Smooth muscle cell (in vitro differentiated cells): ENCODE measurements around the gene C11orf54. TPM values are rescaled to one million over a fixed set of nuclear protein-coding genes. Genes with fewer than 3 reads are reported as not detected.

Experiments used
- DNase-seq: peaks from one replicate; lab custom pipeline; 2025; ENCODE audit not compliant: unreplicated experiment; lab: John Stamatoyannopoulos, UW
- H2AFZ ChIP-seq: fragments of 200-600 bp; sonication (generic); 2 replicates; pipeline ENCODE4 v1.6.0; 2016; ENCODE audit warnings: antibody characterized with exemption, low read depth, mild to moderate bottlenecking
- H3F3A ChIP-seq: fragments of 200-600 bp; sonication (generic); 2 replicates; pipeline ENCODE4 v1.6.0; 2017; ENCODE audit warnings: antibody characterized with exemption, low read depth
- H3K27ac ChIP-seq: fragments of 200-600 bp; sonication (generic); 2 replicates; pipeline ENCODE4 v1.5.1; 2016; ENCODE audit warnings: low read depth, mild to moderate bottlenecking
- H3K27me3 ChIP-seq: fragments of 200-600 bp; sonication (generic); 2 replicates; pipeline ENCODE4 v1.6.1; 2016; ENCODE audit warnings: low read depth, mild to moderate bottlenecking
- H3K36me3 ChIP-seq: fragments of 200-600 bp; sonication (generic); 2 replicates; pipeline ENCODE4 v1.5.1; 2016; ENCODE audit warnings: low read depth
- H3K4me1 ChIP-seq: fragments of 200-600 bp; sonication (generic); 2 replicates; pipeline ENCODE4 v1.5.1; 2016; ENCODE audit warnings: low read depth
- H3K4me2 ChIP-seq: fragments of 200-600 bp; sonication (generic); 2 replicates; pipeline ENCODE4 v1.6.0; 2016; ENCODE audit warnings: mild to moderate bottlenecking
- H3K4me3 ChIP-seq: fragments of 200-600 bp; sonication (generic); 2 replicates; pipeline ENCODE4 v1.5.1; 2016; ENCODE audit warnings: mild to moderate bottlenecking
- H3K79me2 ChIP-seq: fragments of 200-600 bp; sonication (generic); 2 replicates; pipeline ENCODE4 v1.6.0; 2016; ENCODE audit warnings: low read depth, mild to moderate bottlenecking
- H3K9ac ChIP-seq: fragments of 200-600 bp; sonication (generic); 2 replicates; pipeline ENCODE4 v1.6.0; 2016; ENCODE audit warnings: low read depth
- H3K9me3 ChIP-seq: fragments of 200-600 bp; sonication (generic); replicated peaks from 2 replicates; pipeline ENCODE4 v1.5.1; 2016; ENCODE audit warnings: low read depth
- H4K20me1 ChIP-seq: fragments of 200-600 bp; sonication (generic); 2 replicates; pipeline ENCODE4 v1.6.0; 2016; ENCODE audit warnings: low read depth
- CTCF ChIP-seq: fragments of 200-600 bp; sonication (generic); IDR thresholded peaks from 2 replicates; pipeline ENCODE4 v1.5.1; 2017; ENCODE audit warnings: borderline replicate concordance, mild to moderate bottlenecking, antibody characterized with exemption; ENCODE audit not compliant: insufficient read depth, poor library complexity, severe bottlenecking
- WGBS: methylation state at CpG from one replicate; pipeline ENCODE4 v1.1.7; 2016; ENCODE audit warnings: low lambda C conversion rate; 5-methylcytosine and 5-hydroxymethylcytosine counted together
- polyA plus RNA-seq: library from polyadenylated mRNA; unstranded; fragments of >200 nt; fragmentation: Nextera tagmentation; extraction: Ambion mirVana; gene quantifications from 2 replicates; pipeline ENCODE4 v1.2.1, GENCODE V29; 2016
- total RNA-seq: library from RNA; depleted of rRNA; stranded (reverse); fragments of >200 nt; gene quantifications from 2 replicates; pipeline ENCODE4 v1.2.3, GENCODE V29; 2014

C11orf54 gene
- total and polyA plus RNA-seq, 2 experiments from 2014 or later = 8.5 to 12.3 TPM

- H3K27me3 ChIP-seq = no peaks in the 10 kb centered on the region
- H3K9ac ChIP-seq = no peak overlapping the region
- no peak for TF ChIP-seq CTCF
- no peaks in the 10 kb centered on the region for H3K9me3 ChIP-seq
- no peak overlapping the region for H3K4me2 ChIP-seq
- no peak overlapping the region for H3K4me3 ChIP-seq
- peaks cover 100% of the 10 kb centered on the region for H4K20me1 ChIP-seq
- peaks cover 43% of the 10 kb centered on the region for H3K36me3 ChIP-seq
- H2AFZ ChIP-seq = no peak overlapping the region
- H3K27ac ChIP-seq = peak overlapping the region; percentile 85
- peaks cover 61% of the 10 kb centered on the region for H3K79me2 ChIP-seq
- H3F3A ChIP-seq = peaks cover 71% of the 10 kb centered on the region
- DNase-seq = no peak
- 100% methylated on average over 1 of the region's 1 CpG for WGBS
- peaks cover 47% of the 10 kb centered on the region for H3K4me1 ChIP-seq
These were observed 5.8 kb upstream of the C11orf54 start for GRCh38 chr11:93735627-93736026.

GRCh38 chr11:93736129-93736528 lies 5.3 kb upstream of the C11orf54 start:
- Histone ChIP-seq H3K4me2 (peak overlapping the region; percentile 87), H3K9ac (no peak overlapping the region), H3K36me3 (peaks cover 38% of the 10 kb centered on the region), H4K20me1 (peaks cover 98% of the 10 kb centered on the region), H3K9me3 (no peaks in the 10 kb centered on the region), H3K27ac (peak overlapping the region; percentile 85), H3K27me3 (no peaks in the 10 kb centered on the region), H3K79me2 (peaks cover 66% of the 10 kb centered on the region), H3K4me1 (peaks cover 47% of the 10 kb centered on the region), H3F3A (peaks cover 66% of the 10 kb centered on the region), H2AFZ (no peak overlapping the region), H3K4me3 (no peak overlapping the region)
- DNase-seq = no peak
- no peak for TF ChIP-seq CTCF

GRCh38 chr11:93737904-93738612 lies 3.4 kb upstream of the C11orf54 start:
- Histone ChIP-seq H3K36me3 (peaks cover 24% of the 10 kb centered on the region), H3K27me3 (no peaks in the 10 kb centered on the region), H3K4me2 (peak overlapping the region; percentile 87), H3K79me2 (peaks cover 82% of the 10 kb centered on the region), H3K4me1 (peaks cover 47% of the 10 kb centered on the region), H3K27ac (peak overlapping the region; percentile 85), H3F3A (peaks cover 48% of the 10 kb centered on the region), H3K4me3 (peak overlapping the region; percentile 83), H3K9ac (no peak overlapping the region), H3K9me3 (no peaks in the 10 kb centered on the region), H2AFZ (no peak overlapping the region), H4K20me1 (peaks cover 78% of the 10 kb centered on the region)
- no peak for TF ChIP-seq CTCF
- 57% methylated on average over 6 of the region's 6 CpGs for WGBS
- DNase-seq = no peak

GRCh38 chr11:93738647-93739081 lies 2.8 kb upstream of the C11orf54 start:
- peak overlapping the region; percentile 85 for H3K27ac ChIP-seq

More at GRCh38 chr11:93738647-93739081, 2.8 kb upstream of the C11orf54 start:
- Histone ChIP-seq H3K27me3 (no peaks in the 10 kb centered on the region), H3K9me3 (no peaks in the 10 kb centered on the region), H3K9ac (peak overlapping the region; percentile 94), H3K79me2 (peaks cover 82% of the 10 kb centered on the region), H3K4me1 (peaks cover 47% of the 10 kb centered on the region), H3K4me2 (peak overlapping the region; percentile 87), H3F3A (peaks cover 48% of the 10 kb centered on the region), H3K4me3 (peak overlapping the region; percentile 83), H4K20me1 (peaks cover 72% of the 10 kb centered on the region), H2AFZ (no peak overlapping the region), H3K36me3 (peaks cover 24% of the 10 kb centered on the region)
- no peak for DNase-seq
- TF ChIP-seq CTCF = no peak
- WGBS = 55% methylated on average over 6 of the region's 6 CpGs
